Measurements from ENCODE around the gene ANKUB1. TPM values are rescaled to one million over a fixed set of nuclear protein-coding genes. Genes with fewer than 3 reads are reported as not detected.

The ANKUB1 gene
- total and polyA plus RNA-seq, 2 donors (not counting 1 experiment from before 2014, with no cell fraction given): not detected

DNA sequence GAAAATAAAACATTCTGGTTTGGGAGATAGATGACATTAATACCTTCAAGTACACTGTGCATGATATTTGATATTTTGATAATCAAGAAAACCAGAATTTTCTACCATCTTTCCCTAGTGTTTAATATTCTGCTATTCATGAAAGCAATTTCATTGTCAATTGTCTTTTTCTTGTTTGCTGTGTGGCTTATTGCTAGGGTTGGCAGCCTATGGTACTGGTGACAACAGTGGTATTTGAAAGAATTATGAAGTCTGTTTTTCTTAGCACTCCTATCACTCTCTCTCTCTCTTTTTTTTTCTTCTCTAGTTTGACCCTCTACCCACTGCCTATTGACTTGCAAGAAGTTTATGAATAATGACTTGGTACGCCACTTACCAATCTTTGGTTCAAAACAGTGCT lies 36.0 kb upstream of the ANKUB1 start:
- Histone ChIP-seq H3K4me1 (ENCODE audit: control insufficient read depth in 2 of 2, insufficient read depth in 2 of 2, low read length in 2 of 2) (peaks cover 0 to 4% of the 10 kb centered on the region in 2 donors), H3K4me2 (replicated peaks; ENCODE audit: low read depth, low read length, poor library complexity, severe bottlenecking) (no peak overlapping the region), H3K4me3 (ENCODE audit: control extremely low read depth in 1 of 5, extremely low read depth in 1 of 5, insufficient read depth in 1 of 5, low read depth in 2 of 5, low read length in 4 of 5) (no peak overlapping the region), H3K27ac (ENCODE audit: low read length in 2 of 2) (no peak overlapping the region), H2AFZ (ENCODE audit: insufficient read depth, low read depth, low read length, poor library complexity, severe bottlenecking) (no peak overlapping the region), H3K79me2 (ENCODE audit: control insufficient read depth, insufficient read depth, low read length) (peaks cover 90% of the 10 kb centered on the region), H3K27me3 (replicated peaks in 1 of 4; ENCODE audit: control extremely low read depth in 1 of 4, control insufficient read depth in 3 of 4, insufficient read depth in 4 of 4, low read length in 3 of 4) (no peaks in the 10 kb centered on the region), H3K9ac (ENCODE audit: low read length) (no peak overlapping the region), H3K36me3 (replicated peaks in 1 of 2; ENCODE audit: control extremely low read depth in 1 of 2, control insufficient read depth in 1 of 2, extremely low read depth in 1 of 2, insufficient read depth in 2 of 2, low read length in 1 of 2) (peaks cover 3% of the 10 kb centered on the region in 2 experiments), H4K20me1 (ENCODE audit: control insufficient read depth, insufficient read depth, low read length, poor library complexity, severe bottlenecking) (peaks cover 53% of the 10 kb centered on the region), H3K9me3 (ENCODE audit: control extremely low read depth in 1 of 3, control insufficient read depth in 2 of 3, insufficient read depth in 1 of 3, low read length in 2 of 3) (peaks cover under 1 to 37% (median 20%) of the 10 kb centered on the region in 3 donors)
- Mint-ChIP-seq H3K27ac (no peak overlapping the region), H3K9me3 (ENCODE audit: insufficient read depth) (peaks cover 12% of the 10 kb centered on the region), H3K4me3 (no peak overlapping the region), H3K27me3 (no peaks in the 10 kb centered on the region), H3K4me1 (peaks cover 23% of the 10 kb centered on the region)
- POLR2A ChIA-PET: no interaction called here
- DNase-seq: no peak
- intact Hi-C loops (cut with micrococcal nuclease): no loop called here
- CTCF ChIA-PET: no interaction called here
- WGBS (ENCODE audit: insufficient coverage): no CpG with 5 or more reads among the region's 1 CpG
- TF ChIP-seq EZH2 (IDR thresholded peaks at IDR 0.05; ENCODE audit: borderline replicate concordance, insufficient read depth, low read depth, low read length, poor library complexity, severe bottlenecking): no peak
- TF ChIP-seq, protein P1, sequence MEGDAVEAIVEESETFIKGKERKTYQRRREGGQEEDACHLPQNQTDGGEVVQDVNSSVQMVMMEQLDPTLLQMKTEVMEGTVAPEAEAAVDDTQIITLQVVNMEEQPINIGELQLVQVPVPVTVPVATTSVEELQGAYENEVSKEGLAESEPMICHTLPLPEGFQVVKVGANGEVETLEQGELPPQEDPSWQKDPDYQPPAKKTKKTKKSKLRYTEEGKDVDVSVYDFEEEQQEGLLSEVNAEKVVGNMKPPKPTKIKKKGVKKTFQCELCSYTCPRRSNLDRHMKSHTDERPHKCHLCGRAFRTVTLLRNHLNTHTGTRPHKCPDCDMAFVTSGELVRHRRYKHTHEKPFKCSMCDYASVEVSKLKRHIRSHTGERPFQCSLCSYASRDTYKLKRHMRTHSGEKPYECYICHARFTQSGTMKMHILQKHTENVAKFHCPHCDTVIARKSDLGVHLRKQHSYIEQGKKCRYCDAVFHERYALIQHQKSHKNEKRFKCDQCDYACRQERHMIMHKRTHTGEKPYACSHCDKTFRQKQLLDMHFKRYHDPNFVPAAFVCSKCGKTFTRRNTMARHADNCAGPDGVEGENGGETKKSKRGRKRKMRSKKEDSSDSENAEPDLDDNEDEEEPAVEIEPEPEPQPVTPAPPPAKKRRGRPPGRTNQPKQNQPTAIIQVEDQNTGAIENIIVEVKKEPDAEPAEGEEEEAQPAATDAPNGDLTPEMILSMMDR (IDR thresholded peaks at IDR 0.05): no peak
- no peak for ATAC-seq (ENCODE audit: low read depth)

DNA sequence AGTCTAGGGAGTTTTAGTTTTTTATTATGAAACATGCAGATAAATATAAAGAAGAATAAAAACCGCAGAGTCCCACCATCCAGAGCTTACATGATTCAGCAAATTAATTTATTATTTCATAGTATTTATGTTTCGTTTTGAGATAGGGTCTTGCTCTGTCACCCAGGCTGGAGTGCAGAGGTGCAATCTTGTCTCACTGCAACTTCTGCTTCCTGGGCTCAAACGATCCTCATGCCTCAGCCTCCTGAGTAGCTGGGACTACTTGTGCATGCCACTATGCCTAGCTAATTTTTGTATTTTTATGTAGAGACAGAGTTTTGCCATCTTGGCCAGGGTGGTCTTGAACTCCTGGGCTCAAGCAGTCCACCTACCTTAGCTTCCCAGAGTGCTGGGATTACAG lies 34.3 kb upstream of the ANKUB1 start:
- H3K27me3 ChIP-seq (replicated peaks in 1 of 4; ENCODE audit: control extremely low read depth in 1 of 4, control insufficient read depth in 3 of 4, insufficient read depth in 4 of 4, low read length in 3 of 4): no peaks in the 10 kb centered on the region
- H3K4me3 ChIP-seq (ENCODE audit: control extremely low read depth in 1 of 5, extremely low read depth in 1 of 5, insufficient read depth in 1 of 5, low read depth in 2 of 5, low read length in 4 of 5): no peak overlapping the region
- no peak overlapping the region for H2AFZ ChIP-seq (ENCODE audit: insufficient read depth, low read depth, low read length, poor library complexity, severe bottlenecking)
- H3K27ac ChIP-seq (ENCODE audit: low read length in 2 of 2): no peak overlapping the region
- intact Hi-C loops (cut with micrococcal nuclease): no loop called here
- DNase-seq (no peak), ATAC-seq (ENCODE audit: low read depth) (no peak)
- no peak overlapping the region for H3K9ac ChIP-seq (ENCODE audit: low read length)
- H3K36me3 ChIP-seq (replicated peaks in 1 of 2; ENCODE audit: control extremely low read depth in 1 of 2, control insufficient read depth in 1 of 2, extremely low read depth in 1 of 2, insufficient read depth in 2 of 2, low read length in 1 of 2): peaks cover under 1 to 3% of the 10 kb centered on the region in 2 experiments
- peaks cover 3 to 20% (median 14%) of the 10 kb centered on the region in 3 donors for H3K9me3 ChIP-seq (ENCODE audit: control extremely low read depth in 1 of 3, control insufficient read depth in 2 of 3, insufficient read depth in 1 of 3, low read length in 2 of 3)
- H3K4me3 Mint-ChIP-seq: no peak overlapping the region
- H3K4me2 ChIP-seq (replicated peaks; ENCODE audit: low read depth, low read length, poor library complexity, severe bottlenecking): no peak overlapping the region
- TF ChIP-seq EZH2 (IDR thresholded peaks at IDR 0.05; ENCODE audit: borderline replicate concordance, insufficient read depth, low read depth, low read length, poor library complexity, severe bottlenecking): no peak
- TF ChIP-seq, protein P1 (IDR thresholded peaks at IDR 0.05): no peak
- POLR2A ChIA-PET: no interaction called here
- H3K9me3 Mint-ChIP-seq (ENCODE audit: insufficient read depth): peaks cover 9% of the 10 kb centered on the region
- H3K4me1 ChIP-seq (ENCODE audit: control insufficient read depth in 2 of 2, insufficient read depth in 2 of 2, low read length in 2 of 2): peaks cover 0 to 4% of the 10 kb centered on the region in 2 donors
- CTCF ChIA-PET: interaction anchor here (0.6 to 4.8 kb wide), 3 partner anchors 18 to 61 kb away, joined by 3 to 23 read pairs (median 4); no protein-coding TSS in a partner anchor
- H3K27me3 Mint-ChIP-seq: no peaks in the 10 kb centered on the region
- H3K4me1 Mint-ChIP-seq: peaks cover 30% of the 10 kb centered on the region
- WGBS (ENCODE audit: insufficient coverage): 40% methylated on average over 1 of the region's 3 CpGs
- peaks cover 90% of the 10 kb centered on the region for H3K79me2 ChIP-seq (ENCODE audit: control insufficient read depth, insufficient read depth, low read length)
- H3K27ac Mint-ChIP-seq: no peak overlapping the region
- H4K20me1 ChIP-seq (ENCODE audit: control insufficient read depth, insufficient read depth, low read length, poor library complexity, severe bottlenecking): peaks cover 69% of the 10 kb centered on the region
